IMR-90 (cell line): Measurements from ENCODE around the gene SF3B3.

Experiments used
- FOS ChIP-seq: fragments of 150-350 bp; IDR thresholded peaks from 2 replicates; pipeline ENCODE4 v1.6.1; 2016; ENCODE audit warnings: low read depth, low read length
- MAFK ChIP-seq: IDR thresholded peaks from 2 replicates; pipeline ENCODE4 v1.6.1; 2012; ENCODE audit warnings: low read depth, low read length, improper control_type of control experiment
- TF ChIP-seq, protein P1 (sequence below): conservative IDR thresholded peaks from 2 replicates; pipeline ENCODE4 v1.5.1; 2012; ENCODE audit warnings: mild to moderate bottlenecking, low read depth, low read length, improper control_type of control experiment
- TF ChIP-seq, protein P2 (sequence below): fragments of 150-350 bp; IDR thresholded peaks from 2 replicates; pipeline ENCODE4 v1.6.1; 2017; ENCODE audit warnings: mild to moderate bottlenecking, antibody characterized with exemption, low read length, low read depth

DNA sequence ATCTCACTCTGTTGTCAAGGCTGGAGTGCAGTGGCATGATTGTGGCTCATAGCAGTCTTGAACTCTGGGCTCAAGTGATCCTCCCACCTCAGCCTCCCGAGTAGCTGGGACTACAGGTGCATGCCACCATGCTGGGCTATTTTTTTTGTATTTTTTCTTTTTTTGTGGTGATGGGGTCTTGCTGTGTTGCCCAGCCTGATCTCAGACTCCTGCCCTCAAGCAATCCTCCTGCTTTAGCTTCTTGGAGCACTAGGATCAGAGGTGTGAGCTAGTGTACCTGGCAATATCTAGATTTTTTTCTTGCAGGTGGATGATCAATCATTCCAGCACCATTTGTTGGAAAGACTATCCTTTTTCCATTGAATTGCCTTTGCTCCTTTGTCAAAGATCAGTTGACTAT lies 69.9 kb downstream of the SF3B3 start:
- TF ChIP-seq, protein P1, sequence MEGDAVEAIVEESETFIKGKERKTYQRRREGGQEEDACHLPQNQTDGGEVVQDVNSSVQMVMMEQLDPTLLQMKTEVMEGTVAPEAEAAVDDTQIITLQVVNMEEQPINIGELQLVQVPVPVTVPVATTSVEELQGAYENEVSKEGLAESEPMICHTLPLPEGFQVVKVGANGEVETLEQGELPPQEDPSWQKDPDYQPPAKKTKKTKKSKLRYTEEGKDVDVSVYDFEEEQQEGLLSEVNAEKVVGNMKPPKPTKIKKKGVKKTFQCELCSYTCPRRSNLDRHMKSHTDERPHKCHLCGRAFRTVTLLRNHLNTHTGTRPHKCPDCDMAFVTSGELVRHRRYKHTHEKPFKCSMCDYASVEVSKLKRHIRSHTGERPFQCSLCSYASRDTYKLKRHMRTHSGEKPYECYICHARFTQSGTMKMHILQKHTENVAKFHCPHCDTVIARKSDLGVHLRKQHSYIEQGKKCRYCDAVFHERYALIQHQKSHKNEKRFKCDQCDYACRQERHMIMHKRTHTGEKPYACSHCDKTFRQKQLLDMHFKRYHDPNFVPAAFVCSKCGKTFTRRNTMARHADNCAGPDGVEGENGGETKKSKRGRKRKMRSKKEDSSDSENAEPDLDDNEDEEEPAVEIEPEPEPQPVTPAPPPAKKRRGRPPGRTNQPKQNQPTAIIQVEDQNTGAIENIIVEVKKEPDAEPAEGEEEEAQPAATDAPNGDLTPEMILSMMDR, result no peak
- TF ChIP-seq, protein P2, sequence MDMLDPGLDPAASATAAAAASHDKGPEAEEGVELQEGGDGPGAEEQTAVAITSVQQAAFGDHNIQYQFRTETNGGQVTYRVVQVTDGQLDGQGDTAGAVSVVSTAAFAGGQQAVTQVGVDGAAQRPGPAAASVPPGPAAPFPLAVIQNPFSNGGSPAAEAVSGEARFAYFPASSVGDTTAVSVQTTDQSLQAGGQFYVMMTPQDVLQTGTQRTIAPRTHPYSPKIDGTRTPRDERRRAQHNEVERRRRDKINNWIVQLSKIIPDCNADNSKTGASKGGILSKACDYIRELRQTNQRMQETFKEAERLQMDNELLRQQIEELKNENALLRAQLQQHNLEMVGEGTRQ, result no peak
- TF ChIP-seq MAFK (no peak), FOS (no peak)
